GM12878 (cell line): ENCODE measurements around the gene CD7. TPM values are rescaled to one million over a fixed set of nuclear protein-coding genes. Genes with fewer than 3 reads are reported as not detected.

Experiments
- ATAC-seq: fragments of 200-7000 bp; cut with Tn5 transposase; 3 replicates; pipeline ENCODE4 v1.9.1; 2020; ENCODE audit warnings: mild to moderate bottlenecking, moderate library complexity
- BruUV-seq: library from RNA; stranded (reverse); fragments of 400-500 nt; replicated peaks from 2 replicates; lab custom pipeline; 2021; lab: Mats Ljungman, UMichigan
- CTCF ChIA-PET: fragments of 300-600 bp; sonication (Branson Sonifier 250); formaldehyde crosslinking; extraction: SDS; loops from one replicate; lab custom pipeline; 2021; ENCODE audit warnings: inconsistent platforms; lab: Yijun Ruan, JAX
- POLR2A ChIA-PET: fragments of 350-600 bp; formaldehyde crosslinking; extraction: SDS; loops from one replicate; lab custom pipeline; 2021; ENCODE audit warnings: inconsistent platforms; lab: Charles Lee
- RAD21 ChIA-PET: fragments of 300-600 bp; sonication (Branson Sonifier 250); formaldehyde crosslinking; loops from one replicate; lab custom pipeline; 2023; ENCODE audit warnings: antibody characterized with exemption; ENCODE audit not compliant: unreplicated experiment; lab: Charles Lee
- SMC1A ChIA-PET: fragments of 300-600 bp; sonication (Branson Sonifier 250); formaldehyde crosslinking; loops from one replicate; lab custom pipeline; 2023; ENCODE audit not compliant: unreplicated experiment, uncharacterized antibody; lab: Charles Lee
- DNase-seq: peaks from one replicate; pipeline ENCODE4 v3.0.0-alpha.2; 2011; ENCODE audit warnings: low read depth, low spot score
- FAIRE-seq: peaks from 3 replicates; lab custom pipeline; 2011; peaks lifted over from hg19 to GRCh38; lab: Jason Lieb, UNC
- H2AFZ ChIP-seq: 2 replicates; pipeline ENCODE4 v1.6.0; 2011; ENCODE audit warnings: low read depth, low read length, control low read depth; ENCODE audit not compliant: control insufficient read depth
- H3K27ac ChIP-seq: 2 replicates; pipeline ENCODE4 v1.5.1; 2011; ENCODE audit warnings: control low read depth; ENCODE audit not compliant: control insufficient read depth, insufficient read depth
- H3K27me3 ChIP-seq, 2 experiments: replicated peaks in 1 of 2; 2 replicates each; pipeline versions ENCODE4 v1.6.0 to v1.6.1; 2011; ENCODE audit warnings: low read length in 1 of 2; ENCODE audit not compliant: control insufficient read depth in 2 of 2, insufficient read depth in 2 of 2
- H3K36me3 ChIP-seq, 2 experiments: 2 replicates each; pipeline ENCODE4 v1.5.1; 2011; ENCODE audit warnings: low read length in 1 of 2; ENCODE audit not compliant: control insufficient read depth in 2 of 2, insufficient read depth in 2 of 2
- H3K4me1 ChIP-seq: 2 replicates; pipeline ENCODE4 v1.6.1; 2011; ENCODE audit warnings: mild to moderate bottlenecking, low read length, moderate library complexity, mixed read lengths; ENCODE audit not compliant: control insufficient read depth, insufficient read depth
- H3K4me2 ChIP-seq: 2 replicates; pipeline ENCODE4 v1.6.0; 2011; ENCODE audit warnings: control low read depth; ENCODE audit not compliant: control insufficient read depth, insufficient read depth
- H3K4me3 ChIP-seq: fragments of 200-600 bp; sonication (generic); 2 replicates; pipeline ENCODE4 v1.5.1; 2016
- H3K79me2 ChIP-seq: 2 replicates; pipeline ENCODE4 v1.6.0; 2011; ENCODE audit warnings: low read length; ENCODE audit not compliant: control insufficient read depth, insufficient read depth
- H3K9ac ChIP-seq: 2 replicates; pipeline ENCODE4 v1.8.0; 2011; ENCODE audit warnings: low read length, control low read depth, mixed read lengths; ENCODE audit not compliant: control insufficient read depth, insufficient read depth
- H3K9me3 ChIP-seq: replicated peaks from 3 replicates; pipeline ENCODE4 v1.5.1; 2011; ENCODE audit warnings: mild to moderate bottlenecking, low read length; ENCODE audit not compliant: control insufficient read depth, insufficient read depth
- H4K20me1 ChIP-seq: 2 replicates; pipeline ENCODE4 v1.6.0; 2011; ENCODE audit not compliant: control insufficient read depth, insufficient read depth
- CHD1 ChIP-seq: IDR thresholded peaks from 2 replicates; pipeline ENCODE4 v1.6.1; 2012; ENCODE audit warnings: low read depth, low read length, improper control_type of control experiment
- CHD4 ChIP-seq: fragments of 200-600 bp; sonication (generic); IDR thresholded peaks from 2 replicates; pipeline ENCODE4 v1.6.1; 2016; ENCODE audit warnings: mild to moderate bottlenecking
- ELK1 ChIP-seq: IDR thresholded peaks from 2 replicates; pipeline ENCODE4 v1.6.1; 2012; ENCODE audit warnings: low read depth, low read length, improper control_type of control experiment
- HDGF ChIP-seq: fragments of 450-650 bp; IDR thresholded peaks from 2 replicates; pipeline ENCODE4 v1.6.1; 2016; ENCODE audit warnings: antibody characterized with exemption
- IKZF2 ChIP-seq, 2 experiments: fragments of 450-650 bp; IDR thresholded peaks; 2 replicates each; pipeline ENCODE4 v1.6.1; 2017; ENCODE audit warnings: mild to moderate bottlenecking in 2 of 2, moderate library complexity in 2 of 2
- LARP7 ChIP-seq: fragments of 450-650 bp; IDR thresholded peaks from 2 replicates; pipeline ENCODE4 v1.6.1; 2017; ENCODE audit warnings: mild to moderate bottlenecking
- MTA3 ChIP-seq: IDR thresholded peaks from 2 replicates; pipeline ENCODE4 v1.6.1; 2012; ENCODE audit warnings: low read length, inconsistent platforms, borderline replicate concordance
- NFYA ChIP-seq: IDR thresholded peaks from 2 replicates; pipeline ENCODE4 v1.6.1; 2011; ENCODE audit warnings: low read depth, mild to moderate bottlenecking, low read length, improper control_type of control experiment, borderline replicate concordance
- NFYB ChIP-seq: IDR thresholded peaks from 2 replicates; pipeline ENCODE4 v1.6.1; 2011; ENCODE audit warnings: low read depth, mild to moderate bottlenecking, low read length, improper control_type of control experiment, moderate library complexity; ENCODE audit not compliant: insufficient read depth
- NKRF ChIP-seq: fragments of 450-650 bp; conservative IDR thresholded peaks from 2 replicates; pipeline ENCODE4 v1.6.1; 2017; ENCODE audit warnings: mild to moderate bottlenecking, moderate library complexity
- PAX8 ChIP-seq: fragments of 450-650 bp; IDR thresholded peaks from 2 replicates; pipeline ENCODE4 v1.6.1; 2017; ENCODE audit warnings: mild to moderate bottlenecking, moderate library complexity
- SIX5 ChIP-seq: IDR thresholded peaks from 2 replicates; pipeline ENCODE4 v1.6.1; 2011; ENCODE audit warnings: mild to moderate bottlenecking, low read depth, low read length, moderate library complexity; ENCODE audit not compliant: severe bottlenecking
- SPI1 ChIP-seq: IDR thresholded peaks from 2 replicates; pipeline ENCODE4 v1.6.1; 2011; ENCODE audit warnings: low read depth, mild to moderate bottlenecking, low read length, moderate library complexity, borderline replicate concordance; ENCODE audit not compliant: insufficient read depth
- TCF12 ChIP-seq: IDR thresholded peaks from 2 replicates; pipeline ENCODE4 v1.6.1; 2011; ENCODE audit warnings: low read depth, mild to moderate bottlenecking, low read length
- ZBTB11 ChIP-seq: fragments of 450-650 bp; formaldehyde crosslinking; IDR thresholded peaks from 2 replicates; pipeline ENCODE4 v1.5.0; 2022; ENCODE audit warnings: mild to moderate bottlenecking, missing genetic modification characterization
- ZNF384 ChIP-seq: IDR thresholded peaks from 2 replicates; pipeline ENCODE4 v1.6.1; 2012; ENCODE audit warnings: low read depth, mild to moderate bottlenecking, low read length, improper control_type of control experiment, borderline replicate concordance
- WGBS: methylation state at CpG from one replicate; pipeline ENCODE4 v1.1.6; 2016; ENCODE audit warnings: low lambda C conversion rate; ENCODE audit not compliant: insufficient replicate concordance, insufficient coverage; ENCODE audit errors: missing lambda C conversion rate; 5-methylcytosine and 5-hydroxymethylcytosine counted together
- in situ Hi-C: fragments of 300-500 bp; cut with MboI; formaldehyde crosslinking; loops from 9 replicates; pipeline ENCODE4 v1.14.3; 2018; ENCODE audit warnings: mixed read lengths
- intact Hi-C: fragments of 100-400 bp; cut with micrococcal nuclease; formaldehyde crosslinking; loops from one replicate; pipeline ENCODE4 v1.14.2; 2022; ENCODE audit not compliant: unreplicated experiment
- polyA plus RNA-seq, 11 experiments: library from polyadenylated mRNA; depleted of rRNA in 4 of 11; unstranded in 6 of 11; stranded (reverse) in 5 of 11; fragments of >200 nt; fragmentation: Nextera tagmentation in 4 of 11; fragmentation: Illumina TruSeq in 1 of 11; extraction: Ambion mirVana in 4 of 11; extraction: Trizol in 1 of 11; gene quantifications; 1 replicate in 1 of 11; 2 replicates in 10 of 11; pipeline versions ENCODE4 v1.2.1 to v1.2.3, GENCODE V29; 2011 to 2016; ENCODE audit warnings: inconsistent platforms in 2 of 11, missing spikeins in 2 of 11, low read depth in 1 of 11
- total RNA-seq, 4 experiments: library from RNA; depleted of rRNA in 3 of 4; stranded (reverse); fragments of >200 nt in 3 of 4; fragmentation: Illumina TruSeq in 1 of 4; extraction: Trizol in 1 of 4; gene quantifications; 2 replicates each; pipeline versions ENCODE4 v1.2.1 to v1.2.3, GENCODE V29; 2013 to 2021

CD7 gene
- total and polyA plus RNA-seq, 10 of the 15 experiments (the other 5 are each of a cell fraction or from before 2014, with no cell fraction given) = 0.33 TPM; not detected in 9

GRCh38 chr17:82350182-82351030 is 33.0 kb upstream of the CD7 start:
- Histone ChIP-seq H3K36me3 (no peaks in the 10 kb centered on the region), H3K27ac (no peak overlapping the region), H2AFZ (no peak overlapping the region), H3K4me2 (no peak overlapping the region), H3K4me1 (peaks cover 15% of the 10 kb centered on the region), H3K79me2 (no peaks in the 10 kb centered on the region), H3K4me3 (no peak overlapping the region), H3K9ac (no peak overlapping the region), H3K27me3 (no peaks in the 10 kb centered on the region), H3K9me3 (no peaks in the 10 kb centered on the region), H4K20me1 (no peaks in the 10 kb centered on the region)
- ChIA-PET CTCF (interaction anchor here (0.6 to 3.7 kb wide), 28 partner anchors 12 to 321 kb away, joined by 3 to 35 read pairs (median 5); partner anchors contain the start of genes HEXD, OGFOD3 and SECTM1), SMC1A (interaction anchor here (0.5 to 2.5 kb wide), 15 partner anchors 47 to 629 kb away, joined by 3 to 14 read pairs (median 4); partner anchors contain the start of gene HEXD), RAD21 (interaction anchor here (0.6 to 3.3 kb wide), 19 partner anchors 14 to 320 kb away, joined by 3 to 16 read pairs (median 4); partner anchors contain the start of gene OGFOD3), POLR2A (interaction anchor here (0.9 to 1.8 kb wide), 4 partner anchors 52 to 69 kb away, joined by 3 to 5 read pairs (median 3); no protein-coding TSS in a partner anchor)
- ATAC-seq = peak; percentile 70
- intact Hi-C loops = loop anchor here (1.0 to 5.0 kb wide), 3 partner anchors 64 to 204 kb away; no protein-coding TSS in a partner anchor
- no peak for DNase-seq
- no TSS peak for BruUV-seq
- whole genome bisulfite sequencing = 40% methylated on average over 28 of the region's 28 CpGs
- no peak for FAIRE-seq
- in situ Hi-C loops = loop anchor here (5.0 kb wide), 2 partner anchors 57 to 202 kb away; no protein-coding TSS in a partner anchor
- TF ChIP-seq NKRF (no peak), TCF12 (0 out of 2 replicates have a peak, but pooled peaks have one; percentile 25), SPI1 (no peak), IKZF2 (IDR thresholded peaks at IDR 0.05) (0 out of 4 replicates have a peak, but pooled peaks of 1 of the 2 experiments have one; percentile 10), HDGF (0 out of 2 replicates have a peak, but pooled peaks have one; percentile 13), PAX8 (no peak), ELK1 (no peak), MTA3 (no peak), LARP7 (no peak), ZNF384 (no peak), CHD4 (no peak), NFYA (no peak), ZBTB11 (no peak), NFYB (no peak), CHD1 (no peak), SIX5 (no peak)
